CD4-positive, CD25-positive, alpha-beta regulatory T cell (primary cell): ENCODE measurements around the gene TMEM117. TPM values are rescaled to one million over a fixed set of nuclear protein-coding genes. Genes with fewer than 3 reads are reported as not detected.

Source experiments
- ATAC-seq, 2 donors: fragments of 150-1000 bp; cut with Tn5 transposase; one replicate each; pipeline ENCODE4 v1.10.0; 2021; ENCODE audit warnings: low read depth in 2 of 2, moderate number of reproducible peaks in 2 of 2, moderate library complexity in 1 of 2
- DNase-seq, 3 donors: peaks; one replicate each; pipeline versions ENCODE4 v3.0.0 to v3.0.0-alpha.2; 2012 to 2022; ENCODE audit warnings: mixed read lengths in 1 of 3
- H3K27ac ChIP-seq: one replicate; pipeline ENCODE4 v1.7.0; 2013; ENCODE audit warnings: mild to moderate bottlenecking, low read length; ENCODE audit not compliant: insufficient read depth, poor library complexity, severe bottlenecking
- H3K27me3 ChIP-seq: one replicate; pipeline ENCODE4 v1.7.0; 2013; ENCODE audit warnings: low read length; ENCODE audit not compliant: control insufficient read depth, insufficient read depth
- H3K36me3 ChIP-seq: one replicate; pipeline ENCODE4 v1.7.0; 2013; ENCODE audit warnings: mild to moderate bottlenecking, low read length, moderate library complexity; ENCODE audit not compliant: control insufficient read depth, insufficient read depth
- H3K4me1 ChIP-seq: 2 replicates; pipeline ENCODE4 v1.7.0; 2013; ENCODE audit warnings: mild to moderate bottlenecking, low read length; ENCODE audit not compliant: insufficient read depth, control insufficient read depth, poor library complexity, severe bottlenecking
- H3K4me3 ChIP-seq: one replicate; pipeline ENCODE4 v1.7.0; 2013; ENCODE audit warnings: low read depth, mild to moderate bottlenecking, low read length, moderate library complexity
- H3K9me3 ChIP-seq, 2 experiments: 1 replicate in 1 of 2; 2 replicates in 1 of 2; pipeline ENCODE4 v1.7.0; 2013; ENCODE audit warnings: low read length in 2 of 2, mild to moderate bottlenecking in 1 of 2, moderate library complexity in 1 of 2; ENCODE audit not compliant: control insufficient read depth in 2 of 2
- H3K27ac Mint-ChIP-seq, 3 donors: one replicate each; pipeline ENCODE4 v1.8.0; 2020 to 2022; ENCODE audit warnings: mild to moderate bottlenecking in 3 of 3, mixed read lengths in 3 of 3, moderate library complexity in 2 of 3
- H3K27me3 Mint-ChIP-seq: one replicate; pipeline ENCODE4 v1.8.0; 2022; ENCODE audit warnings: mild to moderate bottlenecking, mixed read lengths
- H3K36me3 Mint-ChIP-seq: one replicate; pipeline ENCODE4 v1.8.0; 2020; ENCODE audit warnings: mixed read lengths
- H3K4me1 Mint-ChIP-seq, 4 donors: one replicate each; pipeline ENCODE4 v1.8.0; 2020 to 2022; ENCODE audit warnings: mixed read lengths in 4 of 4, mild to moderate bottlenecking in 1 of 4
- H3K4me3 Mint-ChIP-seq, 4 donors: one replicate each; pipeline ENCODE4 v1.8.0; 2020 to 2022; ENCODE audit warnings: mild to moderate bottlenecking in 4 of 4, mixed read lengths in 4 of 4, moderate library complexity in 3 of 4
- H3K9me3 Mint-ChIP-seq, 7 donors: one replicate each; pipeline ENCODE4 v1.8.0; 2020 to 2022; ENCODE audit warnings: mixed read lengths in 7 of 7, mild to moderate bottlenecking in 3 of 7, moderate library complexity in 2 of 7
- polyA plus RNA-seq, 4 donors: library from polyadenylated mRNA; unstranded; fragments of 300-500 nt; fragmentation: Illumina TruSeq; gene quantifications; one replicate each; pipeline ENCODE4 v1.2.3, GENCODE V29; 2021
- total RNA-seq: library from RNA; stranded (reverse); gene quantifications from one replicate; pipeline ENCODE4 v1.2.3, GENCODE V29; 2022

TMEM117 gene
- total and polyA plus RNA-seq, 5 donors from 2014 or later = 2.4 to 4.7 (median 3.2) TPM

GRCh38 chr12:43891856-43892574 is 56.1 kb downstream of the TMEM117 start:
- H3K27ac Mint-ChIP-seq = no peak overlapping the region
- H3K4me3 Mint-ChIP-seq = no peak overlapping the region
- ATAC-seq (no peak), DNase-seq (no peak)
- H3K27me3 ChIP-seq = no peaks in the 10 kb centered on the region
- H3K9me3 Mint-ChIP-seq = peaks cover 0 to 9% (median 6%) of the 10 kb centered on the region in 7 donors
- no peaks in the 10 kb centered on the region for H3K4me1 ChIP-seq
- peaks cover 5% of the 10 kb centered on the region for H3K36me3 Mint-ChIP-seq
- no peaks in the 10 kb centered on the region for H3K27me3 Mint-ChIP-seq
- no peak overlapping the region for H3K4me3 ChIP-seq
- H3K9me3 ChIP-seq = peaks cover 0 to 8% of the 10 kb centered on the region in 2 experiments
- no peaks in the 10 kb centered on the region for H3K36me3 ChIP-seq
- H3K4me1 Mint-ChIP-seq = no peaks in the 10 kb centered on the region
- H3K27ac ChIP-seq = no peak overlapping the region

- Mint-ChIP-seq H3K27ac (no peak overlapping the region), H3K27me3 (no peaks in the 10 kb centered on the region), H3K9me3 (peaks cover 0 to 13% (median 6%) of the 10 kb centered on the region in 7 donors), H3K4me3 (no peak overlapping the region), H3K36me3 (peaks cover 8% of the 10 kb centered on the region), H3K4me1 (no peaks in the 10 kb centered on the region)
- no peak for ATAC-seq
- Histone ChIP-seq H3K27ac (no peak overlapping the region), H3K4me1 (no peaks in the 10 kb centered on the region), H3K36me3 (no peaks in the 10 kb centered on the region), H3K9me3 (peaks cover 0 to 8% of the 10 kb centered on the region in 2 experiments), H3K4me3 (no peak overlapping the region), H3K27me3 (no peaks in the 10 kb centered on the region)
- DNase-seq = no peak
Observed at GRCh38 chr12:43893670-43894069, 57.8 kb downstream of the TMEM117 start.

- ATAC-seq = no peak
- DNase-seq = no peak
- H3K27ac ChIP-seq = no peak overlapping the region
- H3K27ac Mint-ChIP-seq = no peak overlapping the region
- H3K4me1 ChIP-seq = no peaks in the 10 kb centered on the region
- no peak overlapping the region for H3K4me3 Mint-ChIP-seq
- H3K27me3 ChIP-seq = no peaks in the 10 kb centered on the region
- peaks cover 0 to 8% of the 10 kb centered on the region in 2 experiments for H3K9me3 ChIP-seq
- no peak overlapping the region for H3K4me3 ChIP-seq
- H3K36me3 Mint-ChIP-seq = peaks cover 8% of the 10 kb centered on the region
- no peaks in the 10 kb centered on the region for H3K27me3 Mint-ChIP-seq
- peaks cover 0 to 13% (median 6%) of the 10 kb centered on the region in 7 donors for H3K9me3 Mint-ChIP-seq
- no peaks in the 10 kb centered on the region for H3K36me3 ChIP-seq
- no peaks in the 10 kb centered on the region for H3K4me1 Mint-ChIP-seq
Observed at GRCh38 chr12:43895580-43896206, 59.8 kb downstream of the TMEM117 start.

- peaks cover 0 to 8% of the 10 kb centered on the region in 2 experiments for H3K9me3 ChIP-seq
- no peak overlapping the region for H3K4me3 Mint-ChIP-seq
- no peaks in the 10 kb centered on the region for H3K4me1 ChIP-seq
- no peaks in the 10 kb centered on the region for H3K27me3 Mint-ChIP-seq
- no peaks in the 10 kb centered on the region for H3K4me1 Mint-ChIP-seq
- no peaks in the 10 kb centered on the region for H3K36me3 ChIP-seq
- no peaks in the 10 kb centered on the region for H3K27me3 ChIP-seq
- ATAC-seq = no peak
- peaks cover 8% of the 10 kb centered on the region for H3K36me3 Mint-ChIP-seq
- no peak overlapping the region for H3K27ac Mint-ChIP-seq
- no peak for DNase-seq
- no peak overlapping the region for H3K4me3 ChIP-seq
- H3K27ac ChIP-seq = no peak overlapping the region
- peaks cover 0 to 13% (median 4%) of the 10 kb centered on the region in 7 donors for H3K9me3 Mint-ChIP-seq
Observed at GRCh38 chr12:43896496-43896895, 60.6 kb downstream of the TMEM117 start.

- no peaks in the 10 kb centered on the region for H3K27me3 ChIP-seq
- no peak overlapping the region for H3K4me3 ChIP-seq
- Mint-ChIP-seq H3K9me3 (peaks cover 0 to 5% (median 0%) of the 10 kb centered on the region in 7 donors), H3K36me3 (peaks cover 3% of the 10 kb centered on the region), H3K4me3 (no peak overlapping the region), H3K4me1 (no peaks in the 10 kb centered on the region), H3K27me3 (peaks cover 6% of the 10 kb centered on the region), H3K27ac (no peak overlapping the region)
- no peak for DNase-seq
- no peaks in the 10 kb centered on the region for H3K9me3 ChIP-seq
- ATAC-seq = no peak
- no peak overlapping the region for H3K27ac ChIP-seq
- H3K4me1 ChIP-seq = no peaks in the 10 kb centered on the region
- no peaks in the 10 kb centered on the region for H3K36me3 ChIP-seq
Observed at GRCh38 chr12:43898474-43898873, 62.6 kb downstream of the TMEM117 start.

GRCh38 chr12:43899574-43899973 is 63.7 kb downstream of the TMEM117 start:
- DNase-seq (no peak), ATAC-seq (no peak)
- Histone ChIP-seq H3K4me1 (no peaks in the 10 kb centered on the region), H3K4me3 (no peak overlapping the region), H3K36me3 (no peaks in the 10 kb centered on the region), H3K9me3 (no peaks in the 10 kb centered on the region), H3K27me3 (no peaks in the 10 kb centered on the region), H3K27ac (no peak overlapping the region)
- Mint-ChIP-seq H3K4me1 (no peaks in the 10 kb centered on the region), H3K27ac (no peak overlapping the region), H3K27me3 (peaks cover 6% of the 10 kb centered on the region), H3K9me3 (peaks cover 0 to 5% (median 0%) of the 10 kb centered on the region in 7 donors), H3K4me3 (no peak overlapping the region), H3K36me3 (peaks cover 3% of the 10 kb centered on the region)

- Mint-ChIP-seq H3K9me3 (peaks cover 0 to 1% (median 0%) of the 10 kb centered on the region in 7 donors), H3K27ac (no peak overlapping the region), H3K4me3 (no peak overlapping the region), H3K4me1 (no peaks in the 10 kb centered on the region), H3K27me3 (peaks cover 6% of the 10 kb centered on the region), H3K36me3 (no peaks in the 10 kb centered on the region)
- Histone ChIP-seq H3K36me3 (no peaks in the 10 kb centered on the region), H3K27me3 (no peaks in the 10 kb centered on the region), H3K27ac (no peak overlapping the region), H3K9me3 (no peaks in the 10 kb centered on the region), H3K4me3 (no peak overlapping the region), H3K4me1 (no peaks in the 10 kb centered on the region)
- no peak for ATAC-seq
- no peak for DNase-seq
Observed at GRCh38 chr12:43903686-43904085, 67.8 kb downstream of the TMEM117 start.

- no peak for ATAC-seq
Observed at GRCh38 chr12:43912859-43913258, 77.0 kb downstream of the TMEM117 start.

More at GRCh38 chr12:43912859-43913258, 77.0 kb downstream of the TMEM117 start:
- Histone ChIP-seq H3K4me3 (no peak overlapping the region), H3K27ac (no peak overlapping the region), H3K27me3 (no peaks in the 10 kb centered on the region), H3K4me1 (no peaks in the 10 kb centered on the region), H3K36me3 (no peaks in the 10 kb centered on the region), H3K9me3 (no peaks in the 10 kb centered on the region)
- Mint-ChIP-seq H3K4me1 (peaks cover 0 to 11% (median 0%) of the 10 kb centered on the region in 4 donors), H3K27ac (no peak overlapping the region), H3K27me3 (no peaks in the 10 kb centered on the region), H3K4me3 (no peak overlapping the region), H3K36me3 (no peaks in the 10 kb centered on the region), H3K9me3 (no peaks in the 10 kb centered on the region)
- DNase-seq = no peak
